Transverse colon (tissue), 4 donors: ENCODE results near the gene RELA.

Experiments used
- POLR2A ChIP-seq: fragments of 450-650 bp; IDR thresholded peaks from one replicate; pipeline ENCODE4 v1.6.1; 2016; ENCODE audit warnings: antibody characterized with exemption, mild to moderate bottlenecking, moderate library complexity
- POLR2AphosphoS5 ChIP-seq, 3 donors: sonication (generic); formaldehyde crosslinking; IDR thresholded peaks; one replicate each; pipeline ENCODE4 v1.6.1; 2016; ENCODE audit warnings: antibody characterized with exemption in 3 of 3
- TF ChIP-seq, protein P1 (sequence below), 5 experiments: fragments of 200-600 bp in 3 of 5; fragments of 450-650 bp in 2 of 5; sonication (generic) in 3 of 5; IDR thresholded peaks; 1 replicate in 2 of 5; 2 replicates in 3 of 5; pipeline ENCODE4 v1.5.1; 2016 to 2017; ENCODE audit warnings: antibody characterized with exemption in 5 of 5, inconsistent platforms in 3 of 5, mild to moderate bottlenecking in 2 of 5, moderate library complexity in 1 of 5

DNA sequence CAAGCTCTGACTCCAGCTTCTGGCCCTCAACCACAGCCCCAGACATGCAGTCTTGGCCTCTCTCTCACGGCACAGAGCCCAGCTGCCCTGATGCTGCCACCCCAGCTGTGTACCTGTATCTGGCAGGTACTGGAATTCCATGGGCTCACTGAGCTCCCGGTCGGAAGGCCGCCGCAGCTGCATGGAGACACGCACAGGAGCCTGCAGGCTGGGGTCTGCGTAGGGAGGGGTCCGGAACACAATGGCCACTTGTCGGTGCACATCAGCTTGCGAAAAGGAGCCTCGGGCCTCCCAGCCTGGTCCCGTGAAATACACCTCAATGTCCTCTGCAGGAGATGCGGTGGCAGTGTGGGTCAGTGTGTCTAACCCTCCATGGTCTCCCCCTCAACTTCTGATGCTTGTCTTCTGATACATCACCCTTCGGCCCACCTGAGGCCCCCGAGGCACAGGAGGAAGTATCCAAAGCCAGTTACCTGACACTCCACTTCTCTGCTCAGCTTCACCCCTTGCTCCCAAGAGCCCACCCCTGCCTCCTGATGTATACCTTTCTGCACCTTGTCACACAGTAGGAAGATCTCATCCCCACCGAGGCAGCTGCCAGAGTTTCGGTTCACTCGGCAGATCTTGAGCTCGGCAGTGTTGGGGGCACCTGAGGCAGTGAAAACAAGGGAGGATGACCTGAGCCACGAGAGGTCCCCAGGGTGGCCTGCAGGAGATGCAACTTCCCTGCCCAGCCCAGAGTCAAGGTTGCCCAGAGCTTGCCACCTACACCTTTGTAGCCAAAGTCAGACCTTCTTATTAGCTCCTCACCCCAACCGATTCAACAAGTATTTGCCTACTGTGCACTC is 4.3 kb downstream of the RELA start:
- TF ChIP-seq POLR2AphosphoS5 (IDR thresholded peaks at IDR 0.05) = no peak
- TF ChIP-seq POLR2A = no peak
- TF ChIP-seq, protein P1, sequence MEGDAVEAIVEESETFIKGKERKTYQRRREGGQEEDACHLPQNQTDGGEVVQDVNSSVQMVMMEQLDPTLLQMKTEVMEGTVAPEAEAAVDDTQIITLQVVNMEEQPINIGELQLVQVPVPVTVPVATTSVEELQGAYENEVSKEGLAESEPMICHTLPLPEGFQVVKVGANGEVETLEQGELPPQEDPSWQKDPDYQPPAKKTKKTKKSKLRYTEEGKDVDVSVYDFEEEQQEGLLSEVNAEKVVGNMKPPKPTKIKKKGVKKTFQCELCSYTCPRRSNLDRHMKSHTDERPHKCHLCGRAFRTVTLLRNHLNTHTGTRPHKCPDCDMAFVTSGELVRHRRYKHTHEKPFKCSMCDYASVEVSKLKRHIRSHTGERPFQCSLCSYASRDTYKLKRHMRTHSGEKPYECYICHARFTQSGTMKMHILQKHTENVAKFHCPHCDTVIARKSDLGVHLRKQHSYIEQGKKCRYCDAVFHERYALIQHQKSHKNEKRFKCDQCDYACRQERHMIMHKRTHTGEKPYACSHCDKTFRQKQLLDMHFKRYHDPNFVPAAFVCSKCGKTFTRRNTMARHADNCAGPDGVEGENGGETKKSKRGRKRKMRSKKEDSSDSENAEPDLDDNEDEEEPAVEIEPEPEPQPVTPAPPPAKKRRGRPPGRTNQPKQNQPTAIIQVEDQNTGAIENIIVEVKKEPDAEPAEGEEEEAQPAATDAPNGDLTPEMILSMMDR (IDR thresholded peaks at IDR 0.05) = no peak
